HepG2 (cell line): Measurements from ENCODE around the gene SNRPD2. TPM values are rescaled to one million over a fixed set of nuclear protein-coding genes. Genes with fewer than 3 reads are reported as not detected.

Experiments
- ATF5 ChIP-seq: sonication (generic); formaldehyde crosslinking; IDR thresholded peaks from 2 replicates; pipeline ENCODE4 v1.4.0; 2020; ENCODE audit warnings: mild to moderate bottlenecking, low read depth, missing genetic modification reagents
- CHD2 ChIP-seq: IDR thresholded peaks from 2 replicates; pipeline ENCODE4 v1.6.1; 2011; ENCODE audit warnings: low read depth, low read length, improper control_type of control experiment
- ELF1 ChIP-seq: sonication (generic); formaldehyde crosslinking; IDR thresholded peaks from 2 replicates; pipeline ENCODE4 v1.4.0; 2020; ENCODE audit warnings: missing genetic modification reagents
- FOSL1 ChIP-seq: sonication (generic); formaldehyde crosslinking; IDR thresholded peaks from 2 replicates; pipeline ENCODE4 v1.9.0; 2021; ENCODE audit warnings: missing genetic modification reagents, borderline replicate concordance
- GABPA ChIP-seq, 2 experiments: IDR thresholded peaks; 2 replicates each; pipeline ENCODE4 v1.6.1; 2011 to 2016; ENCODE audit warnings: low read depth in 2 of 2, low read length in 1 of 2, missing biosample characterization in 1 of 2, missing genetic modification characterization in 1 of 2
- HCFC1 ChIP-seq: fragments of 150-350 bp; IDR thresholded peaks from 2 replicates; pipeline ENCODE4 v1.6.1; 2014; ENCODE audit warnings: low read depth, low read length
- HDAC6 ChIP-seq: fragments of 200-600 bp; sonication (generic); IDR thresholded peaks from 2 replicates; pipeline ENCODE4 v1.7.0; 2017; ENCODE audit warnings: mild to moderate bottlenecking, antibody characterized with exemption, low read length, low read depth
- HOMEZ ChIP-seq: IDR thresholded peaks from 2 replicates; pipeline ENCODE4 v1.6.1; 2016; ENCODE audit warnings: low read depth
- LCORL ChIP-seq, 2 experiments: fragments of 450-650 bp in 1 of 2; sonication (generic) in 1 of 2; formaldehyde crosslinking in 1 of 2; IDR thresholded peaks; 2 replicates each; pipeline versions ENCODE4 v1.5.0 to v1.6.1; 2017 to 2020; ENCODE audit warnings: antibody characterized with exemption in 1 of 2, missing genetic modification reagents in 1 of 2
- MED8 ChIP-seq: sonication (generic); formaldehyde crosslinking; IDR thresholded peaks from 2 replicates; pipeline ENCODE4 v1.8.1; 2023; ENCODE audit warnings: mild to moderate bottlenecking, missing genetic modification reagents; ENCODE audit not compliant: insufficient replicate concordance
- NFYB ChIP-seq: sonication (generic); formaldehyde crosslinking; IDR thresholded peaks from 2 replicates; pipeline ENCODE4 v1.4.0; 2020; ENCODE audit warnings: missing genetic modification reagents
- NR2C2 ChIP-seq: sonication (generic); formaldehyde crosslinking; IDR thresholded peaks from 2 replicates; pipeline ENCODE4 v1.4.0; 2020; ENCODE audit warnings: missing genetic modification reagents, mild to moderate bottlenecking, moderate library complexity, borderline replicate concordance
- PBX2 ChIP-seq: IDR thresholded peaks from 2 replicates; pipeline ENCODE4 v1.6.1; 2016; ENCODE audit warnings: control low read depth
- PHF21A ChIP-seq: sonication (generic); formaldehyde crosslinking; IDR thresholded peaks from 2 replicates; pipeline ENCODE4 v1.5.0; 2020; ENCODE audit warnings: mild to moderate bottlenecking, missing genetic modification reagents
- POGK ChIP-seq: sonication (generic); formaldehyde crosslinking; conservative IDR thresholded peaks from 2 replicates; pipeline ENCODE4 v1.8.0; 2022; ENCODE audit warnings: mild to moderate bottlenecking, moderate library complexity, missing genetic modification reagents
- POLR2G ChIP-seq: fragments of 200-400 bp; formaldehyde crosslinking; IDR thresholded peaks from 2 replicates; pipeline ENCODE4 v1.6.1; 2018; ENCODE audit warnings: mild to moderate bottlenecking, low read depth, low read length, moderate library complexity
- SALL1 ChIP-seq: sonication (generic); formaldehyde crosslinking; IDR thresholded peaks from 2 replicates; pipeline ENCODE4 v1.8.0; 2022; ENCODE audit warnings: mild to moderate bottlenecking, missing genetic modification reagents
- TARDBP ChIP-seq: sonication (generic); formaldehyde crosslinking; IDR thresholded peaks from 2 replicates; pipeline ENCODE4 v1.8.0; 2022; ENCODE audit warnings: mild to moderate bottlenecking, missing genetic modification reagents
- TOE1 ChIP-seq: sonication (generic); formaldehyde crosslinking; IDR thresholded peaks from 2 replicates; pipeline ENCODE4 v1.4.0; 2020; ENCODE audit warnings: mild to moderate bottlenecking, missing genetic modification reagents
- TP53 ChIP-seq: sonication (generic); formaldehyde crosslinking; conservative IDR thresholded peaks from 2 replicates; pipeline ENCODE4 v1.4.0; 2020; ENCODE audit warnings: missing genetic modification reagents
- YEATS2 ChIP-seq: sonication (generic); formaldehyde crosslinking; IDR thresholded peaks from 2 replicates; pipeline ENCODE4 v1.4.0; 2020; ENCODE audit warnings: missing genetic modification reagents, borderline replicate concordance
- ZC3H13 ChIP-seq: sonication (generic); formaldehyde crosslinking; IDR thresholded peaks from 2 replicates; pipeline ENCODE4 v1.8.1; 2023; ENCODE audit warnings: mild to moderate bottlenecking, missing genetic modification reagents, moderate library complexity
- ZNF556 ChIP-seq: sonication (generic); formaldehyde crosslinking; IDR thresholded peaks from 2 replicates; pipeline ENCODE4 v1.4.0; 2020; ENCODE audit warnings: mild to moderate bottlenecking, missing genetic modification reagents, borderline replicate concordance
- ZNF775 ChIP-seq: sonication (generic); formaldehyde crosslinking; IDR thresholded peaks from 2 replicates; pipeline ENCODE4 v1.4.0; 2020; ENCODE audit warnings: missing genetic modification reagents, mild to moderate bottlenecking, moderate library complexity, borderline replicate concordance
- polyA plus RNA-seq, 8 experiments: library from polyadenylated mRNA; depleted of rRNA in 3 of 8; stranded (reverse) in 7 of 8; unstranded in 1 of 8; fragments of >200 nt; fragmentation: Illumina TruSeq in 4 of 8; extraction: Trizol in 4 of 8; gene quantifications; 2 replicates each; pipeline versions ENCODE4 v1.2.1 to v1.2.3, GENCODE V29; 2011 to 2016; ENCODE audit warnings: low read depth in 4 of 8, missing spikeins in 1 of 8, mixed read lengths in 1 of 8; ENCODE audit not compliant: insufficient read depth in 1 of 8
- total RNA-seq, 5 experiments: library from RNA; depleted of rRNA; stranded (reverse); fragments of >200 nt; fragmentation: Illumina TruSeq; extraction: Trizol; gene quantifications; 2 replicates each; pipeline ENCODE4 v1.2.3, GENCODE V29; 2016; ENCODE audit warnings: low read depth in 1 of 5

SNRPD2 gene
- total and polyA plus RNA-seq, 2 of the 13 experiments (the other 11 are each of a cell fraction or from before 2014, with no cell fraction given) = 299 to 485 TPM

- peak; percentile 85; the same call in 1 of the 2 replicates for TF ChIP-seq ZNF556 (CRISPR knock-in tag)
- TF ChIP-seq FOSL1 (CRISPR knock-in tag) = no peak
- peak; percentile 67 for TF ChIP-seq GABPA (IDR thresholded peaks at IDR 0.05; ENCODE audit: low read depth, low read length)
- TF ChIP-seq GABPA (CRISPR knock-in tag; IDR thresholded peaks at IDR 0.05; ENCODE audit: low read depth) = peak; percentile 93
- TF ChIP-seq PHF21A = peak; percentile 70; the same call in 1 of the 2 replicates
- no peak for TF ChIP-seq PBX2
- 0 out of 2 replicates have a peak, but pooled peaks have one; percentile 46 for TF ChIP-seq HOMEZ (CRISPR knock-in tag)
- TF ChIP-seq LCORL (IDR thresholded peaks at IDR 0.05) = no peak
- TF ChIP-seq LCORL (CRISPR knock-in tag; IDR thresholded peaks at IDR 0.05) = peak; percentile 45; the same call in 1 of the 2 replicates
- 0 out of 2 replicates have a peak, but pooled peaks have one; percentile 58 for TF ChIP-seq TP53 (CRISPR knock-in tag)
- TF ChIP-seq NFYB = peak; percentile 47; the same call in 1 of the 2 replicates
- no peak for TF ChIP-seq TOE1 (CRISPR knock-in tag)
- peak; percentile 71 for TF ChIP-seq SALL1 (CRISPR knock-in tag)
- TF ChIP-seq HCFC1 = peak; percentile 97
- TF ChIP-seq POGK (CRISPR knock-in tag) = peak; percentile 83
- peak; percentile 88 for TF ChIP-seq POLR2G
- TF ChIP-seq ATF5 (CRISPR knock-in tag) = no peak
- TF ChIP-seq NR2C2 (CRISPR knock-in tag) = peak; percentile 95
- TF ChIP-seq TARDBP (CRISPR knock-in tag) = peak; percentile 82
- TF ChIP-seq MED8 = peak; percentile 47
- TF ChIP-seq ZNF775 (CRISPR knock-in tag) = no peak
- peak; percentile 100 for TF ChIP-seq ELF1
- no peak for TF ChIP-seq HDAC6
- peak; percentile 73; the same call in 1 of the 2 replicates for TF ChIP-seq ZC3H13
- TF ChIP-seq YEATS2 (CRISPR knock-in tag) = peak; percentile 66; the same call in 1 of the 2 replicates
- peak; percentile 71; the same call in 1 of the 2 replicates for TF ChIP-seq CHD2
These were observed 38.9 kb upstream of the SNRPD2 start, which contains the start of gene FBXO46 (continued) for GRCh38 chr19:45730368-45731288.
